ENCODE data around the gene SEPTIN5. TPM values are rescaled to one million over a fixed set of nuclear protein-coding genes. Genes with fewer than 3 reads are reported as not detected.

SEPTIN5 gene
- total and polyA plus RNA-seq, 2 experiments from 2014 or later: 4.3 to 17.2 TPM

DNA sequence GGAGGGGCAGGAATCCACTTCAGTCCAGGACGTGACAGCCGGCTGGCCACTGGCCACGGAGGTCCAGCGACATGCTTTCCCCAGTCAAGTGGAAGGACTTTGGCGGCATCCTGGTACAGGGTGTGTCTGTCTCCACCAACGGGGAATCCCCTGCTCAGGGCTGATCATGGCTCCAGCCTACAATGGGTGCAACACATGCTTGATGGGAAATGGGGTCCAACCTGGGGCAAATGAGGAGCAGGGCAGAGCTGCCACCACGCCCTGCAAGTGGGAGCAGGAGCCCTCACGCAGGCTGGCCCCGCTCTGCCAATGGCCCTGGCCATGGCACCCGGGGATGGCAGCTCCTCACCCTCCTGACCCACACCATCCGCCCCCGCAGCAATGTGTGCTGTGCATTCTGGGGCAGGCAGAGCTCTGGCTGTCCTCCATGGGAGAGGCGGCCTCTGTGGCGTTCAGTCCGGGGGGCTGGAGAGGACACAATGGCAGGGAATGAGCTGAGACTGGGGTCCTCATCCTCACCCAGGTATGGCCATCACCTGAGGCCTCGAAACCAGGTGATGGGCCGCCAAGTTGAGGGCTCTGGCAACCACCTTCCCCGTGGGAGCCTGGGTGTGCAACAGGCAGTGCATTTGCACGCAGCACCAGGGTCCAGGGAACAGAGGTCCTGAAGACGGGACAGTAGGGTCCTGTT is 5.8 kb upstream of the SEPTIN5 start:
- H3K27me3 ChIP-seq (ENCODE audit: insufficient read depth): peaks cover 9% of the 10 kb centered on the region

More for the DNA sequence above, 5.8 kb upstream of the SEPTIN5 start:
- Histone ChIP-seq H3K9me2 (ENCODE audit: insufficient read depth) (no peaks in the 10 kb centered on the region), H3K27ac (ENCODE audit: low read depth) (no peak overlapping the region), H2AFZ (no peak overlapping the region), H3K4me3 (no peak overlapping the region), H3K4me2 (no peak overlapping the region), H4K20me1 (replicated peaks; ENCODE audit: insufficient read depth) (no peaks in the 10 kb centered on the region), H3K79me2 (replicated peaks; ENCODE audit: insufficient read depth) (no peaks in the 10 kb centered on the region), H3F3A (replicated peaks; ENCODE audit: low read depth) (0 out of 2 replicates have a peak, but pooled peaks cover 3% of the 10 kb centered on the region), H3K4me1 (ENCODE audit: insufficient read depth) (peaks cover 22% of the 10 kb centered on the region), H3K36me3 (ENCODE audit: insufficient read depth) (no peaks in the 10 kb centered on the region)
- H3K36me3 Mint-ChIP-seq (ENCODE audit: low read depth): no peaks in the 10 kb centered on the region
- H3K9me3 Mint-ChIP-seq: no peaks in the 10 kb centered on the region
- no peak for DNase-seq (ENCODE audit: low spot score)
- H3K27me3 Mint-ChIP-seq (ENCODE audit: insufficient read depth, low read depth, poor library complexity): peaks cover 39% of the 10 kb centered on the region
- no peak overlapping the region for H3K27ac Mint-ChIP-seq
- ATAC-seq: no peak
- no peak for TF ChIP-seq ZNF331 (CRISPR knock-in tag; IDR thresholded peaks at IDR 0.05; ENCODE audit: low read depth)
- no peak for TF ChIP-seq ZNF462 (CRISPR knock-in tag; IDR thresholded peaks at IDR 0.05)
- TF ChIP-seq CTCF (conservative IDR thresholded peaks at IDR 0.05; ENCODE audit: low read depth in 2 of 2): no peak
- TF ChIP-seq NANOG (IDR thresholded peaks at IDR 0.05; ENCODE audit: borderline replicate concordance): no peak
- TF ChIP-seq EZH2 (IDR thresholded peaks at IDR 0.05; ENCODE audit: low read depth, unreplicated experiment): no peak
- TF ChIP-seq, protein P1, sequence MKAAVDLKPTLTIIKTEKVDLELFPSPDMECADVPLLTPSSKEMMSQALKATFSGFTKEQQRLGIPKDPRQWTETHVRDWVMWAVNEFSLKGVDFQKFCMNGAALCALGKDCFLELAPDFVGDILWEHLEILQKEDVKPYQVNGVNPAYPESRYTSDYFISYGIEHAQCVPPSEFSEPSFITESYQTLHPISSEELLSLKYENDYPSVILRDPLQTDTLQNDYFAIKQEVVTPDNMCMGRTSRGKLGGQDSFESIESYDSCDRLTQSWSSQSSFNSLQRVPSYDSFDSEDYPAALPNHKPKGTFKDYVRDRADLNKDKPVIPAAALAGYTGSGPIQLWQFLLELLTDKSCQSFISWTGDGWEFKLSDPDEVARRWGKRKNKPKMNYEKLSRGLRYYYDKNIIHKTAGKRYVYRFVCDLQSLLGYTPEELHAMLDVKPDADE (IDR thresholded peaks at IDR 0.05): no peak
- TF ChIP-seq CREB1 (CRISPR knock-in tag; IDR thresholded peaks at IDR 0.05; ENCODE audit: low read depth): no peak
- TF ChIP-seq POLR2AphosphoS5 (IDR thresholded peaks at IDR 0.05; ENCODE audit: low read depth): no peak
- no peak for TF ChIP-seq JUNB (IDR thresholded peaks at IDR 0.05; ENCODE audit: unreplicated experiment)
- no peak for TF ChIP-seq ZNF114 (CRISPR knock-in tag; IDR thresholded peaks at IDR 0.05)
- no peak for TF ChIP-seq EZH2phosphoT487 (IDR thresholded peaks at IDR 0.05; ENCODE audit: unreplicated experiment)
- no peak for TF ChIP-seq REST (IDR thresholded peaks at IDR 0.05; ENCODE audit: unreplicated experiment)
- TF ChIP-seq STAT1 (IDR thresholded peaks at IDR 0.05; ENCODE audit: unreplicated experiment): no peak
- H3K4me1 Mint-ChIP-seq: peaks cover 32% of the 10 kb centered on the region
- no peak overlapping the region for H3K4me3 Mint-ChIP-seq
